ENCODE results near the gene TCERG1L. TPM values are rescaled to one million over a fixed set of nuclear protein-coding genes. Genes with fewer than 3 reads are reported as not detected.
"Not testable (repeated sequence)": the region's sequence is repeated elsewhere in the genome, so short reads cannot be mapped to it uniquely, and the experiment has no call there.

TCERG1L gene
- total and polyA plus RNA-seq, 5 donors from 2014 or later = not detected

DNA sequence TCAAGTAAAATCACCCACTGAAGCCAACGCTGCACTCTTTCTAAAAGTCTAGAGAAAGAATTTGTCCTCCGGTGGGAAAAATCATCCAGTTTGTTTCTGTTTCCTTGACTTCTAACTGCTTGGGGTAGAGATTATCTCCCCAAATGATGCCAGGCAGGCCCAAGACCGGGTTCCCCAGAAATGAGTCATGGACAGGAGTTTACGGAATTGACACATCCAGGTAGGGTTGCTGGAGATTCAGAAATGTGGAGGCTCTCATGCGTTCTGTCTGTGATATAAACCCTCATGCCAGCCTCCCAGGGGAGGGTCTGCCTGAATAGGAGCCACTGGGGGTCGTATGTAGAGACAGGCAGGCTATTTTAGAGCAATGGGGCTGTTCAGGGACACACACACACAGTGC is 230.9 kb downstream of the TCERG1L start:
- Histone ChIP-seq H3K27ac (ENCODE audit: insufficient read depth, low read length, poor library complexity, severe bottlenecking) (no peak overlapping the region), H3K4me1 (ENCODE audit: control insufficient read depth, insufficient read depth, low read length, poor library complexity, severe bottlenecking) (no peaks in the 10 kb centered on the region), H3K9me3 (ENCODE audit: control insufficient read depth in 2 of 2, low read length in 2 of 2) (no peaks in the 10 kb centered on the region), H3K36me3 (ENCODE audit: control insufficient read depth, insufficient read depth, low read length) (no peaks in the 10 kb centered on the region), H3K27me3 (ENCODE audit: control insufficient read depth, insufficient read depth, low read length) (no peaks in the 10 kb centered on the region), H3K4me3 (ENCODE audit: low read depth, low read length) (no peak overlapping the region)
- Mint-ChIP-seq H3K36me3 (no peaks in the 10 kb centered on the region), H3K4me1 (peaks cover 0 to 2% (median 0%) of the 10 kb centered on the region in 4 donors), H3K27me3 (no peaks in the 10 kb centered on the region), H3K27ac (no peak overlapping the region), H3K4me3 (no peak overlapping the region), H3K9me3 (peaks cover 0 to 2% (median 0%) of the 10 kb centered on the region in 7 donors)
- DNase-seq = no peak
- no peak for ATAC-seq (ENCODE audit: low read depth in 2 of 2)

- Histone ChIP-seq H3K27me3 (ENCODE audit: control insufficient read depth, insufficient read depth, low read length) (no peaks in the 10 kb centered on the region), H3K4me3 (ENCODE audit: low read depth, low read length) (no peak overlapping the region), H3K36me3 (ENCODE audit: control insufficient read depth, insufficient read depth, low read length) (no peaks in the 10 kb centered on the region), H3K27ac (ENCODE audit: insufficient read depth, low read length, poor library complexity, severe bottlenecking) (no peak overlapping the region), H3K9me3 (ENCODE audit: control insufficient read depth in 2 of 2, low read length in 2 of 2) (no peaks in the 10 kb centered on the region), H3K4me1 (ENCODE audit: control insufficient read depth, insufficient read depth, low read length, poor library complexity, severe bottlenecking) (no peaks in the 10 kb centered on the region)
- Mint-ChIP-seq H3K4me3 (no peak overlapping the region), H3K27ac (peak overlapping the region in 1 of 3 donors; percentile 14), H3K9me3 (peaks cover 0 to 2% (median 0%) of the 10 kb centered on the region in 7 donors), H3K4me1 (peaks cover 0 to 2% (median 0%) of the 10 kb centered on the region in 4 donors), H3K36me3 (no peaks in the 10 kb centered on the region), H3K27me3 (no peaks in the 10 kb centered on the region)
- no peak for DNase-seq
- ATAC-seq (ENCODE audit: low read depth in 2 of 2) = no peak
Measured at GRCh38 chr10:131079314-131079713, 232.2 kb downstream of the TCERG1L start.

DNA sequence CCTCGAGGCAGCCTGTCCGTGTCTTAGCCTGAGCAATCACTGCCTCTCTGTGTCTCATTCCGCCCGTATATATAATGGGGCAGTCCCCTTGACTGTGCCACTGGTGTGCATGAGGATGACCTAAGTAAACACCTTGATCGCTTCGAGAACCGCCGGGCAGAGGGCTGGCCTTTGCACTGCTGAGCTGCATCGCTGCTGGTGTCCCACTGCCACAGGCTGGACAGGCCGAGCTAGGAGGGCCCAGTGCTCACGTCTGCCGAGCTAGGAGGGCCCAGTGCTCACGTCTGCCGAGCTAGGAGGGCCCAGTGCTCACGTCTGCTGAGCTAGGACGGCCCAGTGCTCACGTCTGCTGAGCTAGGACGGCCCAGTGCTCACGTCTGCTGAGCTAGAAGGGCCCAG is 232.6 kb downstream of the TCERG1L start:
- H3K4me1 ChIP-seq (ENCODE audit: control insufficient read depth, insufficient read depth, low read length, poor library complexity, severe bottlenecking); H3K36me3 ChIP-seq (ENCODE audit: control insufficient read depth, insufficient read depth, low read length); H3K9me3 ChIP-seq (ENCODE audit: control insufficient read depth in 2 of 2, low read length in 2 of 2); H3K4me3 ChIP-seq (ENCODE audit: low read depth, low read length); H3K27me3 ChIP-seq (ENCODE audit: control insufficient read depth, insufficient read depth, low read length); H3K27ac Mint-ChIP-seq; DNase-seq; ATAC-seq (ENCODE audit: low read depth in 2 of 2); H3K9me3 Mint-ChIP-seq; H3K27me3 Mint-ChIP-seq; H3K4me1 Mint-ChIP-seq; H3K36me3 Mint-ChIP-seq; H3K4me3 Mint-ChIP-seq; H3K27ac ChIP-seq (ENCODE audit: insufficient read depth, low read length, poor library complexity, severe bottlenecking): not testable (repeated sequence)

DNA sequence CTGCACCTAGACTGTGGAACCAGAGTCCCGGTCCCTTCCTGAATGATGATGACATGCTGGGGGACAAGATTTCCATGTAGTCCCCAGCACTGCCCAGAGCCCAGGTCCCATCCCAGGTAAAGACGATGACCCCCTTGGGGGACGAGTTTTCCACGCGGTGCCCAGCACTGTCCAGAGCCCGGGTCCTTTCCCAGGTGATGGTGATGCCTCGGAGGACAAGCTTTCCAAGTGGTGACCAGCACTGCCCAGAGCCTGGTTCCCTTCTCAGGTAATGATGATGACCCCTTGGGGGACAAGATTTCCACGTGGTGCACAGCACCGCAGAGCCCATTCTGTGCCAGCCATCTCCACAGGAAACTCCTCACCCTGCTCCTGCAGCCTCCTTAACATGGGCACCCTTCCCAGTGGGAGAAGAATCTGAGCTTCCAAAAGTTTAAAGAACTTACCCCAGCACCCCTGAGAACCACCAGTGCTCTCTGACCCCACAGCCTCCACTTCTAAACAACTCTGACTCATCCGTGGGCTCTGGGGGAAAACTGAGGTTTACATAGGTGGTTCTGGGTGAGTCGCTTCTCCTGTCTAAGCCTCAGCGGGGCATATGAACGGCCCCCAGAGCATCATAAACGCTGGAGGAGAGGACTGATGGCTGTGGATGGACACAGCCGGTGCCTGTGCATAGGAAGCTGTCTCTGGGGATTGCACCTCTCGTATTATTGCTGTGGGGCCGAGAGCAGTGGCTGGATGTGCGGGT is 233.2 kb downstream of the TCERG1L start:
- H3K27ac Mint-ChIP-seq = no peak overlapping the region
- Histone ChIP-seq H3K4me1 (ENCODE audit: control insufficient read depth, insufficient read depth, low read length, poor library complexity, severe bottlenecking) (no peaks in the 10 kb centered on the region), H3K27ac (ENCODE audit: insufficient read depth, low read length, poor library complexity, severe bottlenecking) (no peak overlapping the region), H3K36me3 (ENCODE audit: control insufficient read depth, insufficient read depth, low read length) (no peaks in the 10 kb centered on the region), H3K9me3 (ENCODE audit: control insufficient read depth in 2 of 2, low read length in 2 of 2) (no peaks in the 10 kb centered on the region), H3K4me3 (ENCODE audit: low read depth, low read length) (no peak overlapping the region), H3K27me3 (ENCODE audit: control insufficient read depth, insufficient read depth, low read length) (no peaks in the 10 kb centered on the region)
- no peaks in the 10 kb centered on the region for H3K27me3 Mint-ChIP-seq
- no peak overlapping the region for H3K4me3 Mint-ChIP-seq
- no peaks in the 10 kb centered on the region for H3K9me3 Mint-ChIP-seq
- DNase-seq (no peak), ATAC-seq (ENCODE audit: low read depth in 2 of 2) (no peak)
- no peaks in the 10 kb centered on the region for H3K36me3 Mint-ChIP-seq
- H3K4me1 Mint-ChIP-seq = peaks cover 0 to 2% (median 0%) of the 10 kb centered on the region in 4 donors

- Histone ChIP-seq H3K27ac (ENCODE audit: insufficient read depth, low read length, poor library complexity, severe bottlenecking) (no peak overlapping the region), H3K4me1 (ENCODE audit: control insufficient read depth, insufficient read depth, low read length, poor library complexity, severe bottlenecking) (no peaks in the 10 kb centered on the region), H3K4me3 (ENCODE audit: low read depth, low read length) (no peak overlapping the region), H3K36me3 (ENCODE audit: control insufficient read depth, insufficient read depth, low read length) (no peaks in the 10 kb centered on the region), H3K27me3 (ENCODE audit: control insufficient read depth, insufficient read depth, low read length) (no peaks in the 10 kb centered on the region), H3K9me3 (ENCODE audit: control insufficient read depth in 2 of 2, low read length in 2 of 2) (no peaks in the 10 kb centered on the region)
- Mint-ChIP-seq H3K27me3 (no peaks in the 10 kb centered on the region), H3K36me3 (no peaks in the 10 kb centered on the region), H3K27ac (no peak overlapping the region), H3K9me3 (no peaks in the 10 kb centered on the region), H3K4me3 (no peak overlapping the region), H3K4me1 (peaks cover 0 to 2% (median 0%) of the 10 kb centered on the region in 4 donors)
- DNase-seq = no peak
- ATAC-seq (ENCODE audit: low read depth in 2 of 2) = no peak
Measured at GRCh38 chr10:131077724-131078123, 233.8 kb downstream of the TCERG1L start.

- H3K27ac Mint-ChIP-seq = no peak overlapping the region
- DNase-seq (no peak), ATAC-seq (ENCODE audit: low read depth in 2 of 2) (no peak)
- no peak overlapping the region for H3K4me3 ChIP-seq (ENCODE audit: low read depth, low read length)
- no peak overlapping the region for H3K27ac ChIP-seq (ENCODE audit: insufficient read depth, low read length, poor library complexity, severe bottlenecking)
- no peak overlapping the region for H3K4me3 Mint-ChIP-seq
- no peaks in the 10 kb centered on the region for H3K27me3 ChIP-seq (ENCODE audit: control insufficient read depth, insufficient read depth, low read length)
- H3K27me3 Mint-ChIP-seq = no peaks in the 10 kb centered on the region
- no peaks in the 10 kb centered on the region for H3K36me3 ChIP-seq (ENCODE audit: control insufficient read depth, insufficient read depth, low read length)
- no peaks in the 10 kb centered on the region for H3K4me1 ChIP-seq (ENCODE audit: control insufficient read depth, insufficient read depth, low read length, poor library complexity, severe bottlenecking)
- H3K36me3 Mint-ChIP-seq = no peaks in the 10 kb centered on the region
- H3K4me1 Mint-ChIP-seq = peaks cover 0 to 2% (median 0%) of the 10 kb centered on the region in 4 donors
- H3K9me3 Mint-ChIP-seq = no peaks in the 10 kb centered on the region
- no peaks in the 10 kb centered on the region for H3K9me3 ChIP-seq (ENCODE audit: control insufficient read depth in 2 of 2, low read length in 2 of 2)
Measured at GRCh38 chr10:131077031-131077430, 234.5 kb downstream of the TCERG1L start.

DNA sequence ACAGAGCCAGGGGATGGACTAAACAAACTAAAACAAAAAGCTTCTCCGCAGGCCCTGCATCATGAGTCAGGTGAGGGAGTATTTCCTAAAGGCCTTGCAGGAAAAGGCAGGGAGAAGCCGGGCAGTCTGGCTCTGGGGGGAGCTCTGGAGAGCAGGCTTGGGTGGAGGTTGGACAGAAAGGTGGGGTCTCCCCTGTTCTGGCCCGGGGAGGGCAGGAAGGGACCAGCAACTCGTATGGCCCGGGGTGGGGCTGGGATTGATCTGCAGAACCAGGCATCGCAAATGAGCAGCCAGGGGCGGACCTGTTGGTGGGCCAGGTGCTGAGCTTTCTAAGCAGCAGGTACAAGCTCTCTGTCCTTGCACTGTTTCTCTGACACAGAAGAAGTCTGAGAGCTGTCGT is 235.2 kb downstream of the TCERG1L start:
- no peak for ATAC-seq (ENCODE audit: low read depth in 2 of 2)
- Histone ChIP-seq H3K27me3 (ENCODE audit: control insufficient read depth, insufficient read depth, low read length) (no peaks in the 10 kb centered on the region), H3K36me3 (ENCODE audit: control insufficient read depth, insufficient read depth, low read length) (no peaks in the 10 kb centered on the region), H3K9me3 (ENCODE audit: control insufficient read depth in 2 of 2, low read length in 2 of 2) (no peaks in the 10 kb centered on the region), H3K4me1 (ENCODE audit: control insufficient read depth, insufficient read depth, low read length, poor library complexity, severe bottlenecking) (no peaks in the 10 kb centered on the region), H3K4me3 (ENCODE audit: low read depth, low read length) (no peak overlapping the region), H3K27ac (ENCODE audit: insufficient read depth, low read length, poor library complexity, severe bottlenecking) (no peak overlapping the region)
- Mint-ChIP-seq H3K9me3 (no peaks in the 10 kb centered on the region), H3K4me1 (peaks cover 0 to 2% (median 0%) of the 10 kb centered on the region in 4 donors), H3K36me3 (no peaks in the 10 kb centered on the region), H3K4me3 (no peak overlapping the region), H3K27ac (no peak overlapping the region), H3K27me3 (no peaks in the 10 kb centered on the region)
- no peak for DNase-seq

GRCh38 chr10:131075218-131075770 is 236.2 kb downstream of the TCERG1L start:
- H3K27ac ChIP-seq (ENCODE audit: insufficient read depth, low read length, poor library complexity, severe bottlenecking) = no peak overlapping the region
- H3K27me3 Mint-ChIP-seq = no peaks in the 10 kb centered on the region

More at GRCh38 chr10:131075218-131075770, 236.2 kb downstream of the TCERG1L start:
- Histone ChIP-seq H3K4me3 (ENCODE audit: low read depth, low read length) (no peak overlapping the region), H3K27me3 (ENCODE audit: control insufficient read depth, insufficient read depth, low read length) (no peaks in the 10 kb centered on the region), H3K4me1 (ENCODE audit: control insufficient read depth, insufficient read depth, low read length, poor library complexity, severe bottlenecking) (no peaks in the 10 kb centered on the region), H3K36me3 (ENCODE audit: control insufficient read depth, insufficient read depth, low read length) (no peaks in the 10 kb centered on the region), H3K9me3 (ENCODE audit: control insufficient read depth in 2 of 2, low read length in 2 of 2) (no peaks in the 10 kb centered on the region)
- Mint-ChIP-seq H3K36me3 (no peaks in the 10 kb centered on the region), H3K4me1 (no peaks in the 10 kb centered on the region), H3K4me3 (no peak overlapping the region), H3K27ac (no peak overlapping the region), H3K9me3 (no peaks in the 10 kb centered on the region)
- DNase-seq (no peak), ATAC-seq (ENCODE audit: low read depth in 2 of 2) (no peak)
